ENCODE measurements around the gene KIRREL3. TPM values are rescaled to one million over a fixed set of nuclear protein-coding genes. Genes with fewer than 3 reads are reported as not detected.

Gene KIRREL3
- total and polyA plus RNA-seq, 9 of the 15 experiments (the other 6 are each of a cell fraction or from before 2014, with no cell fraction given): 0.04 to 0.10 TPM; not detected in 7

DNA sequence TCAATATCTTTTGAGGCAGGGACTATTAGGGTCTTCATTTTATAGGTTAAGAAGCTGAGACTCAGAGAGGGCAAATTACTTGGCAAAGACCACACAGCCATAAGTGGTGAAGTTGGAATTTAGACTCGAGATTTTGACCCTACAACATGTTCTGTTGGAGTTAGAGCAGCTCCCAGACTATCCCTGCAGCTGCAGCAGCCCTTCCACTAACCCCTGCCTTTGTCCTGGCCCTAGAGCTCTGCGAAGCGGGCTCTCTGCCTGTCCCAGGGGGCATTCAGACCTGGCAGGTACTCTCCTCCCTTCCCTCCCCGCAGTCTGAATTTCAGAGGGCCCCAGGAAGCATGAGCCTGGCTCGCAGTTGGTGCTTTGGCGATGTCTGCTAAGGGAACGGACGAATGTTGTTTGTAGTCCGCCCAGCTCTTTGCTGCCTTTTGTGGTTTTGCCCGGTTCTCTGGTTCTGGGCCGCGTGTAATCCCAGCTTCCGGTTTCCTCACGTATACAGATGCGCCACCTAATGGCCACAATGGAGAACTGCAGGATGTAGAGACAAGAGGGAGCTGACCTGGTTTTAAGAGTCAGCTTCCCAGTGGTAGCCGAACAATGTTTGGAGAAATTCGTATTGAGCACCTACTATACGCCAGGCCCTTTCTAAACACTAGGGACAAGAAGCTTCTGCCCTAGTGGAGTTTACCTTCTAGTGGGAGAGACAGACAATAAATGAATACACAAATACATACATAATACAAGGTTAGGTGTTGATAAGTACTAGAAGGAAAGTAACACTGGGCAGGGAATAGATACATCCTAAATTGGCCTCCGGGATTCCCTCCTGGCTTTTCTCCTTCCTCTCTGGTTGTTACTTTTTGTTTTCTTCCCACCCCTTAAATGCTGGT, 519.9 kb downstream of the KIRREL3 start (continued):
- TF ChIP-seq, protein P1, sequence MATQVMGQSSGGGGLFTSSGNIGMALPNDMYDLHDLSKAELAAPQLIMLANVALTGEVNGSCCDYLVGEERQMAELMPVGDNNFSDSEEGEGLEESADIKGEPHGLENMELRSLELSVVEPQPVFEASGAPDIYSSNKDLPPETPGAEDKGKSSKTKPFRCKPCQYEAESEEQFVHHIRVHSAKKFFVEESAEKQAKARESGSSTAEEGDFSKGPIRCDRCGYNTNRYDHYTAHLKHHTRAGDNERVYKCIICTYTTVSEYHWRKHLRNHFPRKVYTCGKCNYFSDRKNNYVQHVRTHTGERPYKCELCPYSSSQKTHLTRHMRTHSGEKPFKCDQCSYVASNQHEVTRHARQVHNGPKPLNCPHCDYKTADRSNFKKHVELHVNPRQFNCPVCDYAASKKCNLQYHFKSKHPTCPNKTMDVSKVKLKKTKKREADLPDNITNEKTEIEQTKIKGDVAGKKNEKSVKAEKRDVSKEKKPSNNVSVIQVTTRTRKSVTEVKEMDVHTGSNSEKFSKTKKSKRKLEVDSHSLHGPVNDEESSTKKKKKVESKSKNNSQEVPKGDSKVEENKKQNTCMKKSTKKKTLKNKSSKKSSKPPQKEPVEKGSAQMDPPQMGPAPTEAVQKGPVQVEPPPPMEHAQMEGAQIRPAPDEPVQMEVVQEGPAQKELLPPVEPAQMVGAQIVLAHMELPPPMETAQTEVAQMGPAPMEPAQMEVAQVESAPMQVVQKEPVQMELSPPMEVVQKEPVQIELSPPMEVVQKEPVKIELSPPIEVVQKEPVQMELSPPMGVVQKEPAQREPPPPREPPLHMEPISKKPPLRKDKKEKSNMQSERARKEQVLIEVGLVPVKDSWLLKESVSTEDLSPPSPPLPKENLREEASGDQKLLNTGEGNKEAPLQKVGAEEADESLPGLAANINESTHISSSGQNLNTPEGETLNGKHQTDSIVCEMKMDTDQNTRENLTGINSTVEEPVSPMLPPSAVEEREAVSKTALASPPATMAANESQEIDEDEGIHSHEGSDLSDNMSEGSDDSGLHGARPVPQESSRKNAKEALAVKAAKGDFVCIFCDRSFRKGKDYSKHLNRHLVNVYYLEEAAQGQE (IDR thresholded peaks at IDR 0.05; ENCODE audit: borderline replicate concordance): peak; percentile 73
- TF ChIP-seq, protein P1 (CRISPR knock-in tag; IDR thresholded peaks at IDR 0.05; ENCODE audit: low read depth): no peak
- TF ChIP-seq CBFA2T2 (conservative IDR thresholded peaks at IDR 0.05) (no peak), LARP7 (IDR thresholded peaks at IDR 0.05) (no peak), ZNF445 (CRISPR knock-in tag; IDR thresholded peaks at IDR 0.05; ENCODE audit: low read depth) (no peak), ARID2 (IDR thresholded peaks at IDR 0.05) (no peak), MED1 (CRISPR knock-in tag; IDR thresholded peaks at IDR 0.05; ENCODE audit: borderline replicate concordance) (no peak), SIRT6 (IDR thresholded peaks at IDR 0.05; ENCODE audit: low read depth, low read length) (no peak), BRD9 (IDR thresholded peaks at IDR 0.05; ENCODE audit: low read depth, partially characterized antibody) (no peak)
- TF ChIP-seq, protein P2, sequence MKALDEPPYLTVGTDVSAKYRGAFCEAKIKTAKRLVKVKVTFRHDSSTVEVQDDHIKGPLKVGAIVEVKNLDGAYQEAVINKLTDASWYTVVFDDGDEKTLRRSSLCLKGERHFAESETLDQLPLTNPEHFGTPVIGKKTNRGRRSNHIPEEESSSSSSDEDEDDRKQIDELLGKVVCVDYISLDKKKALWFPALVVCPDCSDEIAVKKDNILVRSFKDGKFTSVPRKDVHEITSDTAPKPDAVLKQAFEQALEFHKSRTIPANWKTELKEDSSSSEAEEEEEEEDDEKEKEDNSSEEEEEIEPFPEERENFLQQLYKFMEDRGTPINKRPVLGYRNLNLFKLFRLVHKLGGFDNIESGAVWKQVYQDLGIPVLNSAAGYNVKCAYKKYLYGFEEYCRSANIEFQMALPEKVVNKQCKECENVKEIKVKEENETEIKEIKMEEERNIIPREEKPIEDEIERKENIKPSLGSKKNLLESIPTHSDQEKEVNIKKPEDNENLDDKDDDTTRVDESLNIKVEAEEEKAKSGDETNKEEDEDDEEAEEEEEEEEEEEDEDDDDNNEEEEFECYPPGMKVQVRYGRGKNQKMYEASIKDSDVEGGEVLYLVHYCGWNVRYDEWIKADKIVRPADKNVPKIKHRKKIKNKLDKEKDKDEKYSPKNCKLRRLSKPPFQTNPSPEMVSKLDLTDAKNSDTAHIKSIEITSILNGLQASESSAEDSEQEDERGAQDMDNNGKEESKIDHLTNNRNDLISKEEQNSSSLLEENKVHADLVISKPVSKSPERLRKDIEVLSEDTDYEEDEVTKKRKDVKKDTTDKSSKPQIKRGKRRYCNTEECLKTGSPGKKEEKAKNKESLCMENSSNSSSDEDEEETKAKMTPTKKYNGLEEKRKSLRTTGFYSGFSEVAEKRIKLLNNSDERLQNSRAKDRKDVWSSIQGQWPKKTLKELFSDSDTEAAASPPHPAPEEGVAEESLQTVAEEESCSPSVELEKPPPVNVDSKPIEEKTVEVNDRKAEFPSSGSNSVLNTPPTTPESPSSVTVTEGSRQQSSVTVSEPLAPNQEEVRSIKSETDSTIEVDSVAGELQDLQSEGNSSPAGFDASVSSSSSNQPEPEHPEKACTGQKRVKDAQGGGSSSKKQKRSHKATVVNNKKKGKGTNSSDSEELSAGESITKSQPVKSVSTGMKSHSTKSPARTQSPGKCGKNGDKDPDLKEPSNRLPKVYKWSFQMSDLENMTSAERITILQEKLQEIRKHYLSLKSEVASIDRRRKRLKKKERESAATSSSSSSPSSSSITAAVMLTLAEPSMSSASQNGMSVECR (CRISPR knock-in tag; IDR thresholded peaks at IDR 0.05): no peak
- TF ChIP-seq, protein P3, sequence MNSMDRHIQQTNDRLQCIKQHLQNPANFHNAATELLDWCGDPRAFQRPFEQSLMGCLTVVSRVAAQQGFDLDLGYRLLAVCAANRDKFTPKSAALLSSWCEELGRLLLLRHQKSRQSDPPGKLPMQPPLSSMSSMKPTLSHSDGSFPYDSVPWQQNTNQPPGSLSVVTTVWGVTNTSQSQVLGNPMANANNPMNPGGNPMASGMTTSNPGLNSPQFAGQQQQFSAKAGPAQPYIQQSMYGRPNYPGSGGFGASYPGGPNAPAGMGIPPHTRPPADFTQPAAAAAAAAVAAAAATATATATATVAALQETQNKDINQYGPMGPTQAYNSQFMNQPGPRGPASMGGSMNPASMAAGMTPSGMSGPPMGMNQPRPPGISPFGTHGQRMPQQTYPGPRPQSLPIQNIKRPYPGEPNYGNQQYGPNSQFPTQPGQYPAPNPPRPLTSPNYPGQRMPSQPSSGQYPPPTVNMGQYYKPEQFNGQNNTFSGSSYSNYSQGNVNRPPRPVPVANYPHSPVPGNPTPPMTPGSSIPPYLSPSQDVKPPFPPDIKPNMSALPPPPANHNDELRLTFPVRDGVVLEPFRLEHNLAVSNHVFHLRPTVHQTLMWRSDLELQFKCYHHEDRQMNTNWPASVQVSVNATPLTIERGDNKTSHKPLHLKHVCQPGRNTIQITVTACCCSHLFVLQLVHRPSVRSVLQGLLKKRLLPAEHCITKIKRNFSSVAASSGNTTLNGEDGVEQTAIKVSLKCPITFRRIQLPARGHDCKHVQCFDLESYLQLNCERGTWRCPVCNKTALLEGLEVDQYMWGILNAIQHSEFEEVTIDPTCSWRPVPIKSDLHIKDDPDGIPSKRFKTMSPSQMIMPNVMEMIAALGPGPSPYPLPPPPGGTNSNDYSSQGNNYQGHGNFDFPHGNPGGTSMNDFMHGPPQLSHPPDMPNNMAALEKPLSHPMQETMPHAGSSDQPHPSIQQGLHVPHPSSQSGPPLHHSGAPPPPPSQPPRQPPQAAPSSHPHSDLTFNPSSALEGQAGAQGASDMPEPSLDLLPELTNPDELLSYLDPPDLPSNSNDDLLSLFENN (IDR thresholded peaks at IDR 0.05; ENCODE audit: low read depth in 2 of 2, low read length in 2 of 2): no peak

Data from K562 (cell line).